Central memory CD8-positive, alpha-beta T cell (primary cell): ENCODE data around the gene MESD.
A peak's percentile ranks its signal among the peaks of the same experiment; 100 is the strongest.

Experiments used
- ATAC-seq: fragments of 150-1000 bp; cut with Tn5 transposase; replicated peaks from 2 replicates; pipeline ENCODE4 v1.10.0; 2022; ENCODE audit warnings: mild to moderate bottlenecking, moderate FRiP score, moderate number of reproducible peaks; ENCODE audit not compliant: poor library complexity, severe bottlenecking; ENCODE audit errors: extremely low read depth
- DNase-seq, 2 donors: peaks; one replicate each; pipeline ENCODE4 v3.0.0; 2021; ENCODE audit warnings: low spot score in 2 of 2
- H3K27ac Mint-ChIP-seq: one replicate; pipeline ENCODE4 v1.8.0; 2022; ENCODE audit warnings: low read depth, mild to moderate bottlenecking, moderate library complexity, mixed read lengths
- H3K27me3 Mint-ChIP-seq: one replicate; pipeline ENCODE4 v1.8.0; 2022; ENCODE audit warnings: mixed read lengths
- H3K36me3 Mint-ChIP-seq: one replicate; pipeline ENCODE4 v1.8.0; 2022; ENCODE audit warnings: mild to moderate bottlenecking, moderate library complexity, mixed read lengths; ENCODE audit not compliant: insufficient read depth
- H3K4me1 Mint-ChIP-seq: one replicate; pipeline ENCODE4 v1.8.0; 2022; ENCODE audit warnings: mixed read lengths
- H3K4me3 Mint-ChIP-seq: one replicate; pipeline ENCODE4 v1.8.0; 2022; ENCODE audit warnings: mild to moderate bottlenecking, moderate library complexity, mixed read lengths
- H3K9me3 Mint-ChIP-seq: one replicate; pipeline ENCODE4 v1.8.0; 2022; ENCODE audit warnings: mixed read lengths

The MESD gene

DNA sequence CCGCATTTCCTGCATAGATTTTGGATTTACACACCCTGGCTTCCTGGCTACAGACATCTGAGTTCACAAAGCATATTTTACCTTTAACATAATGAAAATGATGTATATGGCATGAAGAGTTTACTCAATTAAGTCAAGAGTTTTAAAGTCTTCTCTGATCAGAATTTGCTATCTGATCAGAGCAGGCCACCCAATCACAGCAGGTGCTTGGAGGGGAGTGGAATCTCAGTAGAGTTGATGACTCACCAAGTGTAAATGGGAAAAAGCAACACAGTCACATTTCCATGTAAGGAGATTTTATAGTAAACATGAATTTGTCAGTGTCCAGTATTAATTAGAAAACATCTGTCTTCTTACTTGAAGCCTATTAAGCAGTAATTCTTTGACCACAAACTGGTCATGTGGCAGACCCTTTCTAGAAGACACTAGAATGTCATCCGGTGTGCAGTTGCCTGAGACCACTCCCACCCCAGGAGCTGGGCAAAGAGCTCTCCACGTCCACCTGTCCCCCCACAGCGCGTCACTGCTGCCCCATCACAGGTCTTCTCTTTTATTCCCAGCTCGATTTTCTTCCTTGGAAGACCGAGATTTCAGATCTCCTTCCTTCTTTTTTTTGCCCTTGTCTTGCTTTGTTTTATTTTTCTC, 10.8 kb downstream of the MESD start:
- no peak for DNase-seq
- H3K4me1 Mint-ChIP-seq: peaks cover 51% of the 10 kb centered on the region
- H3K36me3 Mint-ChIP-seq: peaks cover 39% of the 10 kb centered on the region
- H3K27ac Mint-ChIP-seq: peak overlapping the region; percentile 54
- no peak overlapping the region for H3K4me3 Mint-ChIP-seq
- H3K9me3 Mint-ChIP-seq: no peaks in the 10 kb centered on the region
- no peaks in the 10 kb centered on the region for H3K27me3 Mint-ChIP-seq
- ATAC-seq: no peak

DNA sequence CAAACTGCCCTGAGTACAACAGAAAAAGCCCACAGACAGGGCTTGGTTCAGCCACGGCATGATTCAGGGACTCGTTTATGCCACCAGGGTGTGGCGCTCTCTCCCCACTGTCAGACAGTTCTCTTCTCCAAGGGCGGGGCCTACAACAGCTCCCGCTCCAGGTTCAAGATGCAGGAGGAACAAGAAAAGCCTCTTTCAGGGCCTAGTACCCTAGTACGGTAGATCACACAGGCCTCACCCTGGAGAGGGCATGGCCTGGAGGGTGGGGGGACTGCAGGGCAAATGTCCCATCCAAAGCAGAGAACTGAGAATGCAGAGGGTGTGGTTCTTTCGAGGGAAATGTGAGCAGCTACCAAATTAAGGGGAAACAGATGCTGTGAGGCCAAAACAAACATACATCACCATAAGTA, 12.0 kb downstream of the MESD start:
- peaks cover 46% of the 10 kb centered on the region for H3K4me1 Mint-ChIP-seq
- peak; percentile 36 for ATAC-seq

DNA sequence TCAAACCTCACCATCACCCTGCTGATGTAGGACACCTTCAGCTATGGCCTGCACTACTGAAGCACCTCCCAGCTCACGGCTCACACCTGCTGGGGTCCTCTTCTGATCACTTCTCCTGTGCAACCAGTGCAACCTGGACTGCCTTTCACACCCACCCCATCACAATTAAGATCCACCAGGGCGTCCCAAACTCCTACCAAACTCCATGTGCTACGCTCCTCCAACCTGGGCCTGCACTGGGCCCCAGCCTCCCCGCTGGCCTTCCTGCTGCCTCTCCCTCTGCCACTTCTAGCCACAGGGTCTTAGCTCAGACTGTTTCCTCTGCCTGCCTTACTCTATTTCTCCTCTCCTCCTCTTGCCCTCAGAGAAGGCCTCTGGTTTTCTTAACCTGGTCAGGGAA, 12.8 kb downstream of the MESD start:
- Mint-ChIP-seq H3K36me3 (peaks cover 30% of the 10 kb centered on the region), H3K4me1 (peaks cover 39% of the 10 kb centered on the region), H3K27me3 (no peaks in the 10 kb centered on the region), H3K4me3 (no peak overlapping the region), H3K27ac (peak overlapping the region; percentile 80), H3K9me3 (no peaks in the 10 kb centered on the region)
- ATAC-seq (no peak), DNase-seq (no peak)

More for the DNA sequence above, 12.0 kb downstream of the MESD start:
- Mint-ChIP-seq H3K9me3 (no peaks in the 10 kb centered on the region), H3K27ac (peak overlapping the region; percentile 80), H3K36me3 (peaks cover 36% of the 10 kb centered on the region), H3K4me3 (no peak overlapping the region), H3K27me3 (no peaks in the 10 kb centered on the region)
- DNase-seq: no peak

DNA sequence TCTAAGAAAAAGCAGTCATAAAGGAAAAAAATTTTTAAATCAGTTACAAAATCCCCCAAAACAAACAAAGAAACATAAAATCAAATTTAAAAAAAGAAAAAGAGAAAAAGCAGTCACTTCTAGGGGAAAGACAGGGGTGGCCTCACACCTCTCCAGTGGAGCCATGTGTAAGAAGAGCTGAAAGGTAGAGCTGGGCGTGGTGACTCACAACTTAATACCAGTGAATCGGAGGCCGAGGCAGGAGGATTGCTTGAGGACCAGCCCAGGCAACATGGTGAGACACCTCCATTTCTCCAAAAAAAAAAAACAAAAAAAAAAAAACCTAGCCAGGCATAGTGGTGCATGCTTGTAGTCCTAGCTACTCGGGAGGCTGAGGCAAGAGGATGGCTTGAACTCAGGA, 14.7 kb downstream of the MESD start:
- H3K4me3 Mint-ChIP-seq: no peak overlapping the region
- H3K4me1 Mint-ChIP-seq: peaks cover 39% of the 10 kb centered on the region
- H3K27me3 Mint-ChIP-seq: no peaks in the 10 kb centered on the region
- no peak for ATAC-seq
- no peaks in the 10 kb centered on the region for H3K9me3 Mint-ChIP-seq
- H3K36me3 Mint-ChIP-seq: peaks cover 27% of the 10 kb centered on the region
- no peak for DNase-seq
- H3K27ac Mint-ChIP-seq: peak overlapping the region; percentile 82

DNA sequence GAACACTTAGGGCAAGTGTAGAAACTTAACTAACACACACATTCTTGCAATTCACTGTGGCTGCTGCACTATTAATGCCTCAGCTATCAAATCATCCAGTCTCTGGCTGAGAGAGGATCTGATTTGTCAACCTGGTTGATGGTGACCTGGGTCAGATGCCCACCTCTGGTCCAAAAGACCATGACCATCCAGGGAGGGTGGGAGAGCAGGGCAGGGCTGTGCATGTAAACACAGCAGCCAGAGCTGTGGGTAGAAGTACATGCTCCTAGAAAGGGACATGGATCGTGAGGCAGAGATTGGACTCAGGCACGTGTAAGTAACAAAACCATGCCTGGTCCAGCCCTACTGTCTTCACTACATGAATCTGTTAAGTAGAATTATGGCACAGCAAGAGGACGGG, 17.3 kb downstream of the MESD start:
- no peak overlapping the region for H3K27ac Mint-ChIP-seq

DNA sequence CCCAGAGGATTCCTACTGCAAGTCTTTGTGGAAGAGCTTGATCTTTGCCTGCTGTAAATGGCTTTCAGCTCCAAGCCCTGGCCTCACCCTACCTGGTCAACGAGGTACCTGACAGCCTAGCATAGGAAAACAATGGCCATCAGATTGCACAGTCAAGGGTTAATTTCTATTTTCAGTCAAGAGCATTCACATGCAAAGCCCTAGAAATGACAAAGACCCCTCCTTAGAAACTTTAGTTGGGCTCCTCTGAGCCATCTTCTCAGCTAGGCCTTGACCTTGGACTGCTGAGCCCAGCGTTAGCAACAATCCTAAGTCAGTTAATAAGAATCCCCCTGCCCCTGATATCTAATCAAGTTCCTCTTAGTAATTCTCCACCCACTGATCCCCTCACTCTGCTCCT, 18.5 kb downstream of the MESD start:
- ATAC-seq: no peak
- no peak for DNase-seq
- no peak overlapping the region for H3K4me3 Mint-ChIP-seq
- no peaks in the 10 kb centered on the region for H3K9me3 Mint-ChIP-seq
- no peak overlapping the region for H3K27ac Mint-ChIP-seq
- H3K36me3 Mint-ChIP-seq: peaks cover 12% of the 10 kb centered on the region
- peaks cover 26% of the 10 kb centered on the region for H3K4me1 Mint-ChIP-seq
- H3K27me3 Mint-ChIP-seq: no peaks in the 10 kb centered on the region

More for the DNA sequence above, 17.3 kb downstream of the MESD start:
- Mint-ChIP-seq H3K27me3 (no peaks in the 10 kb centered on the region), H3K36me3 (peaks cover 12% of the 10 kb centered on the region), H3K9me3 (no peaks in the 10 kb centered on the region), H3K4me3 (no peak overlapping the region), H3K4me1 (peaks cover 34% of the 10 kb centered on the region)
- ATAC-seq: no peak
- no peak for DNase-seq

DNA sequence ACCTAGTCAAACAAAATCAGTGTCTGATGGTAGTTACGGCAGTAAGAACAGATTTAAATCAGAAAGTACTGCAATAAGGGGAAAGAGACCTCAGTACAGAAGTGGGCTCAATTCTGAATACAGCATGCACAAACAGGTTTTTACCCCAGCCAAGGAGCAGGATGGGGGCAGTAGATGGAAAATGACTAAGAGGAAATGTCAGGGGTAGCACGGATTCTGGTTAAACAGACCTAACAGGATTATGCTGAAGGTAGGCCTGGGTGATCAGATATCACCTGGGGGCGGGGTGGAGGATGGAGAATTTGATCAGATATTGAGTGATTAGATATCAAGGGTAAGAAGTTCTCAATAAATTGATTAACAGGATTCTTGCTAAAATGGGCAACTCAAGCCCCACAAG, 19.0 kb downstream of the MESD start:
- H3K4me1 Mint-ChIP-seq: peaks cover 24% of the 10 kb centered on the region
- DNase-seq: no peak
- H3K27ac Mint-ChIP-seq: no peak overlapping the region
- ATAC-seq: no peak
- no peaks in the 10 kb centered on the region for H3K27me3 Mint-ChIP-seq
- no peak overlapping the region for H3K4me3 Mint-ChIP-seq
- peaks cover 12% of the 10 kb centered on the region for H3K36me3 Mint-ChIP-seq
- H3K9me3 Mint-ChIP-seq: no peaks in the 10 kb centered on the region

DNA sequence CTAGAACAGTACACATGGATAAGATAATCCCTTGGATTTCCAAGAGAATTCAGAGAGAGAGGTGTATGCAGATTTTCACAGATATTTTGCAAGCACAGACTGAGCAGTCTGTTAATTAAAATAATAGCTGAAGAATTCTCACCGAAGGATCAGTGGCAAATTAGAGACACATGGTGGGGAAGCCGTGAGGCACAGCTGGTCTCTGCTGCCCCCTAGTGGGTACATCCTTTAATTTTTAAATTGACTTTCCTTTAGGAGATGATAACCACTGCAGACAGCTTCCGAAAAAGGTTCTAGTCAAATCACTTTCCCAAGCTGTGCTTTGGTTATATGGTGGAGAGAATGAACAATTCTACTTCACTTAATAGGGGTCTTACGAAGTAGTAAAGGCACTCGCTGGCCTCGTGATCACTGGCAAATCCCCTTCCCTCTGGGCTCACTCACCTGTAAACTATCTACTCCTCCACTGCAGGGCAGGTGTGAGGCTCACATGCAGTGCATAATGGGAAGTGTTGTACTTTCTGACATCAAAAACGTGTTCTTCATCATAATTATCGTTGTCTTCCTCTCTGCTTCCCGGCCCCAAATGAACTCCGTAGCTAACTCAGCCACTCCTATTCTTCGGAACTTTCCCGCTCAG, 19.5 kb downstream of the MESD start:
- ATAC-seq (no peak), DNase-seq (peak; percentile 31 to 38)
- no peak overlapping the region for H3K4me3 Mint-ChIP-seq
- peaks cover 19% of the 10 kb centered on the region for H3K4me1 Mint-ChIP-seq
- H3K27ac Mint-ChIP-seq: no peak overlapping the region
- no peaks in the 10 kb centered on the region for H3K27me3 Mint-ChIP-seq
- H3K36me3 Mint-ChIP-seq: peaks cover 9% of the 10 kb centered on the region
- no peaks in the 10 kb centered on the region for H3K9me3 Mint-ChIP-seq

DNA sequence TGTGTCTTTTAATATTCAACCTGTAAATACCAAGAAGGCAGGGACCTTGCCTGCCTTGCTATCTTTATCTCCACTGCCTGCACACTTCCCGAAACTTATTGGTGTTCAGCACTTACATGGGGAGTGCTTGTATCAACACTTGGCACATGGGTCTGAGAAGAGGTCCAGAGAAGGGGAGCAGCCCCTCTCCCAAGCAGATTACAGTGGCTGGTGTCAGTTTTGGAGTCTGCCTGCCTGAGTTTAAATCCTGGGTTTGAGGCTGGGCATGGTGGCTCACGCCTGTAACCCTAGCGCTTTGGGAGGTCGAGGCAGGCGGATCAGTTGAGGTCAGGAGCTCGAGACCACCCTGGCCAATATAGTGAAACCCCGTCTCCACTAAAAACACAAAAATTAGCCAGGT, 20.3 kb downstream of the MESD start:
- Mint-ChIP-seq H3K4me1 (peaks cover 22% of the 10 kb centered on the region), H3K4me3 (no peak overlapping the region), H3K27me3 (no peaks in the 10 kb centered on the region), H3K9me3 (no peaks in the 10 kb centered on the region), H3K36me3 (peaks cover 9% of the 10 kb centered on the region), H3K27ac (peak overlapping the region; percentile 46)
- ATAC-seq (no peak), DNase-seq (no peak)

DNA sequence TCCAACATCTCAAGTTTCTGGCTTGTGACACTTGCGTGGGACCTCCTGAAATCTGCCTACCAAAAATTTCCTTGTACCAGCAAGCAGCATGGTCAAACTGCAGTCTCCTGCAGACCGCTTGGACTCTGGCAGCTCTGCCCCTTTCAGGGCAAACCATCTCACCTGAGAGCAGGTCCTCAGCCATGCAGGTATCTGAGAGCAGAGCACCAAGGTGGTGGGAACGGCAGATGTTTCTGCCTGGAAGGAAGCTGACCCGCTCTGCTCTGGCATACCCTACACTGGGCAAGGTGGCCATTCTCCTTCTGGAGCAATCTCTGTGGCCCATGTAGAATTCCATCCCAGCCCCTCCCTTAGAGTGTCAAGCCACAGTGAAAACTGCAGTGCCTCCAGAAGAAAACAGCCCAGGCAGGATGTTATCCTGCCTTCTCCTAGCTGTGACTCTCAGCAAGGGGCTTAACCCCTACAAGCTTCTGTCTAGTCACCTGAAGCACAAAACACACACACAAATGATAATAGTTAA, 21.6 kb downstream of the MESD start:
- DNase-seq: no peak

DNA sequence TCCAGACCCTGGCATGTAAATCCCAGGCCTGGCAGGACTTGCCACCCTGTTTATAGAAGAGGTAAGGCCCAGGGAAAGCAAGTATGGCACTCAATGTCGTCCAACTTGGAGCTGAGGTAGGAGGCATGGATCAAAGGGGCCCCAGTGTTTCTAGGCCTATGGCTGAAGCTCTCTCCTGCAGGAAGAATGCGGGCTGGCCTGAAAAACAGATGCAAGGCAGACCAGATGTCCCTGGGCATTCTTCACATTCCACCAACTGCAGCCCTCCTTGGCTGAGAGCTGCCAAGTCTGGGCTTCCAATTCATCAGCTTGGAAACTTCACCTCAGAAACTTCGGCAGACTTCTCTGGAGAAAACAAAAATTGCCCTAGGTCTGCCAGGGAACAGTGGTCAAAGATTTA, 22.2 kb downstream of the MESD start:
- Mint-ChIP-seq H3K27me3 (no peaks in the 10 kb centered on the region), H3K4me1 (peaks cover 30% of the 10 kb centered on the region), H3K4me3 (no peak overlapping the region), H3K9me3 (no peaks in the 10 kb centered on the region), H3K27ac (no peak overlapping the region), H3K36me3 (peaks cover 12% of the 10 kb centered on the region)
- DNase-seq (no peak), ATAC-seq (no peak)

More for the DNA sequence above, 21.6 kb downstream of the MESD start:
- Mint-ChIP-seq H3K27ac (no peak overlapping the region), H3K9me3 (no peaks in the 10 kb centered on the region), H3K27me3 (no peaks in the 10 kb centered on the region), H3K4me1 (peaks cover 24% of the 10 kb centered on the region), H3K36me3 (peaks cover 11% of the 10 kb centered on the region), H3K4me3 (no peak overlapping the region)
- no peak for ATAC-seq

DNA sequence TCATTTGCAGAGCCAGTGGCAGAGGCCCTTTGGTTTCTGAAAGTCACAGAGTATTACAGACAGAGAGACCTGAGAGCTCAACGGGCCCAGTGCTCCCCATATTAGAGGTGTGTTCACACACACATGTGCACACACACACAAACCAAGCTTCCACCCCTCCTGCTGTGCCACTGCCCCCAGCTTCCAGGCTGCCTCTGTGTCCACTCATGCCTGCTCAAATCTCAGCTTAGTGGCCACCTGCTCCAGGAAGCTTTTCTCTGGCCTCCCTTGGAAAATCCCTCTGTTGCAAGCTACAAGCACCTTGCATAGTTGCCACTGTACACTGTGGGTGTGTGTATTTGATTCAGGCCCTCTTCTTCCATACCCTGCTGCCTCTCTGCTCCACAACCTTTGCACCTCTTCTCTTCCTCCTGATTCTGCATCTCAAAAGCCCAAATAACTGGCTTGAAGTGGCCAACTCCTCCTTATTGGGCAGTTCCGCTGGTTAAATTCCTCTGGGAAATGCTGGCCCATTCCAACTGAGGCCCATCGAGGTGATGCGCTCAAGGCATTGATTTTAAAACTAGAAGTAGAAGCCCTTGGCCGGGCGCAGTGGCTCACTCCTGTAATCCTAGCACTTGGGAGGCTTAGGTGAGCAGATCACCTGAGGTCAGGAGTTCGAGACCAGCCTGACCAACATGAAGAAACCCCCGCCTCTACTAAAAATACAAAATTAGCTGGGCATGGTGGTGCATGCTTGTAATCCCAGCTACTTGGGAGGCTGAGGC, 23.0 kb downstream of the MESD start:
- no peaks in the 10 kb centered on the region for H3K9me3 Mint-ChIP-seq
- DNase-seq (no peak), ATAC-seq (no peak)
- peaks cover 39% of the 10 kb centered on the region for H3K4me1 Mint-ChIP-seq
- H3K27me3 Mint-ChIP-seq: no peaks in the 10 kb centered on the region
- H3K4me3 Mint-ChIP-seq: no peak overlapping the region
- H3K27ac Mint-ChIP-seq: peak overlapping the region; percentile 29
- peaks cover 10% of the 10 kb centered on the region for H3K36me3 Mint-ChIP-seq
